DMS79 treated with DMSO at 0.1 percent for 48 hours (cell line): ENCODE results near the gene NAA80.
A peak's percentile ranks its signal among the peaks of the same experiment; 100 is the strongest.
"Not testable (repeated sequence)": the region's sequence is repeated elsewhere in the genome, so short reads cannot be mapped to it uniquely, and the experiment has no call there.

Source experiments
- DNase-seq: peaks from one replicate; lab custom pipeline; 2025; lab: John Stamatoyannopoulos, UW

Gene NAA80

DNA sequence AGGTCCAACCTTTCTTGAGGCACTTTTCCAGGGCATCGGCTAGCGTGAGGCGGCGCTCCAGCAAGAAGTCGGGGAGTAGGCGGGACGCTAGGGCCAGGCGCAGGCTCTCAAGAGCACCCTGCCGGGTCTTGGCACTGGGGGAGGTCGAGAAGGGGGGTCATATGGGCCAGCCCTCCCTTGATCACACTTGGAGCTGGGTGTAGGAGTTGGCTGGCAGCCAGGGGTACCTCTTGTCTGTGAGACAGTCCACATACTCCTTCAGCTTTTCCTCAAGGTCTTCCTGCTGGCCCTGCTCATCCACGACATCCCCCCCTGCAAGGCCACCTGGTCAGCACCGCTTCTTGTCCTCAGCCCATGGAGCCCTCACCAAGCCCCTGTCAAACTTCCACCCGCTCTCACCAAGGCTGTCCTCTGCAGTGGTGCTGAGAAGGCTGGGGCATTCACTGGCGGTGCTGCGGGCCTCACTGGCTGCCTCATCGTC, 9.0 kb downstream of the NAA80 start:
- no peak for DNase-seq

GRCh38 chr3:50289130-50289529, 10.1 kb downstream of the NAA80 start:
- DNase-seq, result no peak

GRCh38 chr3:50288387-50289007, 10.7 kb downstream of the NAA80 start:
- DNase-seq, result no peak

- no peak for DNase-seq
Observed at GRCh38 chr3:50287262-50287661, 11.9 kb downstream of the NAA80 start.

DNA sequence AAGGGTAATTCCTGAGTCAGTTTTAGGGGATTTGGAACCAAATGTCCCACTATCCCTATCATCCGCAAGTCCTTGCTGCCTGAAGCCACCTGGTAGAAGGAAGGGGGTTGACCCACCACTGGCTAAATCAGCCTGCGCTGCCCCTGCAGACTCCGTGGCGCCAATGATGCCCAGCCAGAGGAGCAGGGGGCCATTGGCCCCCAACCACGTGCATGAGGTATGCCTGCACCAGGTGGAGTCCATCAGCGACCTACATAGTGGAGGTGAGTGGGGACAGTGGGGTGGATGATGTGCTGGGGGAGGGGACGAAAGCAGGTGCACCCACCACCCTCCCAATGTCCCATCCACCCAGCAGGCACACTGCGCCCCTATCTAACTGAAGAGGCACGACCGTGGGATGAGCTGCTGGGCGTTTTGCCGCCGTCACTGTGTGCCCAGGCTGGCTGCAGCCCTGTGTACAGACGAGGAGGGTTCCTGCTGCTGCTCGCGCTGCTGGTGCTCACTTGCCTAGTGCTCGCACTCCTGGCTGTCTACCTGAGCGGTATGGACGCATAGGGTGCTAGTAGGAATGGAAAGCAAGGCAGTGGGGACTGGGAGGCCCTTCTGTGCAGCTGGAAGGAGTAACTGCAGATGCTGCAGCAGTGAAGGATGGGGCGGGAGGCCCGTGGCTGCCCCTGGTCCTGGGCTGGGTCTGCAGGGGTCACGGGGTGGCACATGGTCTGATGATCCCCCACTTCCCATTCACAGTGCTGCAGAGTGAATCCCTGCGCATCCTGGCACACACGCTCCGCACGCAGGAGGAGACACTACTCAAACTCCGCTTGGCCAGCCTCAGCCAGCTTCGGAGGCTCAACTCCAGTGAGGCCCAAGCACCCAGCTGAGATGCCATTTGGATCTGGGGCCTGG, 12.6 kb downstream of the NAA80 start:
- DNase-seq, result no peak

- DNase-seq, result not testable (repeated sequence)
Observed at GRCh38 chr3:50284121-50284520, 15.1 kb downstream of the NAA80 start.

DNA sequence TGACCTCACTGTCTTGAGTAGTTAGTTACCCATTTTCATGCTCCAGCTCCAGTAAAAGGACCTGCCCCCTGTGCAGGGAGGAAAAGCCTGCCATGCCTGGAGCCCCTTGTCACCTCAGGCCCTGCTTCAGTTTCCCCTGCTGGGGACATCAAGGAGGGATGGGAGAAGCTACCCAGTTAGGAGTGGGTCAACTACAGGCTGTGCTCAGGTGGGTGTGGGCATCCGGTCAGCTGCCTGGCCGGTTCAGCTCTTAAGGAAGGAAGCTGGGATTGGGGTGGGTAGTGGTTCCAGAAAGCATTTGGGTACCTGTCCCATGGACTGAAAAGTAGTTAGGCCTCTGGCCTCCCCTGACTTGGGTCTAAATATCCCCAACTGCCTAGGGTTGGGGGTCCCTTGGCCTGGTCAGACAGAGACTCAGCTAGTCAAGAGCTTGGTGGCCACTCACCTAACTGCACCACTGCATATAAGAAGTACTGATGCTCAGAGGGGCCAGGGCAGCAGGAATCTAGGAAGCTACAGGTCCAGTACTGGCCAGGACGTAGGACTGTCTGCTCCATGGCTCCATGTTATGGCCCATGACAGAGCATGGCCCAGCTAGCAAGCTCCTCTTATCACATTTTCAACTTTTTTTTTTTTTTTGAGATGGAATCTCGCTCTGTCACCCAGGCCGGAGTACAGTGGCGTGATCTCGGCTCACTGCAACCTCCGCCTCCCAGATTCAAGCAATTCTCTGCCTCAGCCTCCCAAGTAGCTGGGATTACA, 19.8 kb downstream of the NAA80 start:
- DNase-seq, result no peak

DNA sequence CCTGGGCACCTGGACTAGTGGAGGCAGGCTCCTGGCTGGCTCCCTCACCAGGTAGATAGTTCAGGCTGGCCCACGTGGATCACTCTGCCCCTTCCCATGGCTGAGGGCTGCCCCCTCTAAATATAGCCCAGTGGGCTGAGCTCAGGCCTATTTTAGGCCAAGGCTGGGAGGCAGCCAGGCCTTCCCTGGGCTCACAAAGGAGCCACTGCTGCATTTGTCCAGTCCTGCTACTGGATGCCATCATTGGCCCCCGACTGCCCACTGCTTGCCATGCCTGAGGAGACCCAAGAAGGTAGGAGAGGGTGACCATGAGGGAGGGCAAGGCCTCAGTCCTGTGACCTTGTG, 20.4 kb downstream of the NAA80 start, which contains the start of gene LSMEM2:
Gene LSMEM2, plus strand, starts transcription at position 208 of the 345 bp plus-strand sequence. Its CDS starts 27 bp downstream, at position 235.
- DNase-seq, result no peak

DNA sequence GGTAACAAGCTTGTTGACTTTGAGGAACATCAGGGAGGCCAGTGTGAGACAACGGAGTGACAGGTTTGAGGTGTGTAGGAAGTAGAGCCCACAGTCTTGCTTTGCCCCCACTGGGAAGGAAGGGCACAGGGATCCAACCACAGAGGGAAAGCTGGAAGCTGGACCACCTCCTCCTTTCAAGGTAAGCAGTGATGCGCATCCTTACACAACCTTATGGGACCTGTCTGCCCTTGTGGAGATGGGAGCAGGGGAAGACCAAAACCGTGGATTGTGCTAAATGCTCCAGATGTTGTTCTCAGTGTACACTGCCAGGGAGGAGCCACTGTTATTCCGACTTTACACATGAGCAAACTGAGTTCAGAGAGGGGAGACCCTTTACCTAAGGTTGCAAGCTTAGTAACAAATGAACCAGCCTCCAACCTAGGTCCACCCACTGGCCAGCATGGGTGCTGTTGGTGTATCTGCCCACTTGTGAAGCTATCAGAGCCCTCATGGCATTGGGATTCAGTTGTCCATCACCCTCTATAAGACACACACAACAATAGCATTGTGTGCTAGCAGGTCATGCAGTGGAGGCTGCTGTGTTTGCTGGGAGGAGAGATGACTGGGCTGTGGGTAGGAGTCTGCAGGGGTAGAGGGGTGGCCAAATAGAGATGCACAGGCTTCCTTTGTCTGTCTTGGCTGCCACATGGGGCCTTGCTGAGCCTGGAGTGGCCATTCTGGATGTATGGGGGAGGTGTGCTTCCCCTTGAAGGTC, 20.9 kb downstream of the NAA80 start:
- no peak for DNase-seq

DNA sequence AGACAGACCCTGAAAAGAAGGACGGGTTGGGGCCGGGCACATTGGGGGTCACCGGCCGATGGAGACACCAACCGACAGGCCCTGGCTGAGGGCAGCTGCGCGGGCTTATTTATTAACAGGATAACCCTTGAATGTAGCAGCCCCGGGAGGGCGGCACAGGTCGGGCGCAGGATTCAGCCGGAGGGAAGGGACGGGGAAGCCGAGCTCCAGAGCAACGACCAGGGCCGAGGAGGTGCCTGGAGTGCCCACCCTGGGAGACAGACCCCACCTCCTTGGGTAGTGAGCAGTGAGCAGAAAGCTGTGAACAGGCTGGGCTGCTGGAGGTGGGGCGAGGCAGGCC, 22.5 kb downstream of the NAA80 start:
- DNase-seq, result no peak

- no peak for DNase-seq
Observed at GRCh38 chr3:50275996-50276761, 23.0 kb downstream of the NAA80 start.

DNA sequence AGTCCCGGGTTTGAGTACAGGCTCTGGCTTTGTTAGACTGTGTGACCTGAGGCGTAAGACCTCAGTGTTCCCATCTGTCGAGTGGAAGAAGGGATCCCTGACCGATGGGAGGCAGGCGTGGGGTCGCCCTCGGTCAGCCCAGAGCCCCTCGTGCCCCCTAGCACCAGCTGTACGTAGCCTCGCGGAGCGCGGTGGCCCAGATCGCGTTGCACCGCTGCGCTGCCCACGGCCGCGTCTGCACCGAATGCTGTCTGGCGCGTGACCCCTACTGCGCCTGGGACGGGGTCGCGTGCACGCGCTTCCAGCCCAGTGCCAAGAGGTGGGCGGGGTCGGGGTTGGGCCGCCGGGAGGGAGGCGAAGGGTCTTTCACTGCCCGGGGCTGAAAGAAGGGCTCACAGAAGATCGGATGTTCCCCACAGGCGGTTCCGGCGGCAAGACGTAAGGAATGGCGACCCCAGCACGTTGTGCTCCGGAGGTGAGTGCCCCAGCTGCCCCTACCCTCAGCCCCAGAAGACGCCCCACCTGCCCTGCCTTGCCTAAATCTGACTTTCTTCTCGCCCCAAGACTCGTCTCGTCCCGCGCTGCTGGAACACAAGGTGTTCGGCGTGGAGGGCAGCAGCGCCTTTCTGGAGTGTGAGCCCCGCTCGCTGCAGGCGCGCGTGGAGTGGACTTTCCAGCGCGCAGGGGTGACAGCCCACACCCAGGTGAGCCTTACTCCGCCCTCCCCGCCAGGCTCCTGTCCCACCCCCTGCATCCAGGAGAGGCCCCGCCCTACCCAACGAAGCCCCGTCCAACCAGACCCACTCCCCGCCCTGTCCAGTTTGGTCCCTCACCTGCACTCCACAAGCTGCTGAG, 23.8 kb downstream of the NAA80 start:
- no peak for DNase-seq

DNA sequence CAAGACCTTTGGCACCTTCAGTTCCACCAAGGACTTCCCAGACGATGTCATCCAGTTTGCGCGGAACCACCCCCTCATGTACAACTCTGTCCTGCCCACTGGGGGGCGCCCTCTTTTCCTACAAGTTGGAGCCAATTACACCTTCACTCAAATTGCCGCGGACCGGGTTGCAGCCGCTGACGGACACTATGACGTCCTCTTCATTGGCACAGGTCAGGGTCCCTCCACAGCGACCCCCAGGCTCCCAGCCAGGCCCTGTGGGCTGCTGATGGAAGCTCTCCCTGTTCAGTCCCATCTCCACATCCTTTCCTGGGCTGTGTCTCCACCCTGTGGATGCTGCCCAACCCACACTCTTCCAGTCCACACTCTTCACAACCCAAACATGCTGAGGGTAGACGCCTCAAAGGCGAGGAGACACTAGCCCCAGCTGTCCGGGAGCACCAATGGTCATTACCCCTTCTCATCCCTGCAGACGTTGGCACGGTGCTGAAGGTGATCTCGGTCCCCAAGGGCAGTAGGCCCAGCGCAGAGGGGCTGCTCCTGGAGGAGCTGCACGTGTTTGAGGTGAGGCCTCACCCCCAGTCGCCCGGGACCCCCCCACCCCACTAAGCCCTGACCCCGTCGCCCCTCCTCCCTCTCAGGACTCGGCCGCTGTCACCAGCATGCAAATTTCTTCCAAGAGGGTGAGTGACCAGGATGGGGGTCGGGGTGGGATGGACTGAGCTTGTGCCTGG, 24.7 kb downstream of the NAA80 start:
- no peak for DNase-seq

GRCh38 chr3:50273689-50274065, 25.5 kb downstream of the NAA80 start:
- DNase-seq, result no peak

GRCh38 chr3:50272911-50273688, 26.1 kb downstream of the NAA80 start:
- DNase-seq, result peak; percentile 54

DNA sequence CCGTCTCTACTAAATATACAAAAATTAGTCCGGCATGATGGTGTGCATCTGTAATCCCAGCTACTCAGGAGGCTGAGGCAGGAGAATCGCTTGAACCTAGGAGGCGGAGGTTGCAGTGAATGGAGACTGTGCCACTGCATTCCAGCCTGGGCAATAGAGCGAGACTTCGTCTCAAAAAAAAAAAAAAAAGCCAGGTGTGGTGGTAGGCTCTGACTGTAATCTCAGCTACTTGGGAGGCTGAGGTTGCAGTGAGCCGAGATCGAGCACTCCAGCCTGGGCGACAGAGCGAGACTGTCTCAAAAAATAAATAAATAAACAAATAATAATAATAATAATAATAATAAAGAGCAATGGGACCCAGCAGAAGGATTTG, 26.7 kb downstream of the NAA80 start:
- DNase-seq, result not testable (repeated sequence)

GRCh38 chr3:50271314-50271936, 27.8 kb downstream of the NAA80 start:
- no peak for DNase-seq
